Common myeloid progenitor, CD34-positive (primary cell): ENCODE data around the gene TFF1.

Experiments
- CTCF ChIA-PET: fragments of 350-600 bp; sonication (Branson Sonifier 250); formaldehyde crosslinking; loops from one replicate; lab custom pipeline; 2021; ENCODE audit warnings: antibody characterized with exemption; lab: Charles Lee
- POLR2A ChIA-PET: fragments of 350-600 bp; sonication (Branson Sonifier 250); formaldehyde crosslinking; loops from one replicate; lab custom pipeline; 2021; ENCODE audit warnings: antibody characterized with exemption; lab: Charles Lee
- DNase-seq, 3 donors: peaks; one replicate each; pipeline versions ENCODE4 v3.0.0 to v3.0.0-alpha.2; 2013
- H3K27ac ChIP-seq, 2 experiments: 1 replicate in 1 of 2; 2 replicates in 1 of 2; pipeline ENCODE4 v1.7.0; 2013; ENCODE audit warnings: inconsistent platforms in 2 of 2, low read length in 2 of 2, mild to moderate bottlenecking in 2 of 2, low read depth in 1 of 2, moderate library complexity in 1 of 2; ENCODE audit not compliant: severe bottlenecking in 2 of 2, insufficient read depth in 1 of 2, poor library complexity in 1 of 2
- H3K27me3 ChIP-seq, 5 experiments: replicated peaks in 2 of 5; 1 replicate in 3 of 5; 2 replicates in 2 of 5; pipeline versions ENCODE4 v1.6.1 to v1.7.0; 2013; ENCODE audit warnings: low read length in 4 of 5, mild to moderate bottlenecking in 2 of 5, moderate library complexity in 2 of 5, inconsistent platforms in 1 of 5; ENCODE audit not compliant: insufficient read depth in 5 of 5, control insufficient read depth in 4 of 5
- H3K36me3 ChIP-seq, 4 experiments: 1 replicate in 2 of 4; 2 replicates in 2 of 4; pipeline versions ENCODE4 v1.6.1 to v1.7.0; 2013; ENCODE audit warnings: low read length in 3 of 4, control low read depth in 1 of 4, mild to moderate bottlenecking in 1 of 4; ENCODE audit not compliant: control insufficient read depth in 4 of 4, insufficient read depth in 4 of 4
- H3K4me1 ChIP-seq, 4 experiments: 1 replicate in 3 of 4; 2 replicates in 1 of 4; pipeline versions ENCODE4 v1.6.1 to v1.7.1; 2013; ENCODE audit warnings: low read length in 3 of 4, mild to moderate bottlenecking in 3 of 4, control low read depth in 1 of 4, inconsistent platforms in 1 of 4, moderate library complexity in 1 of 4; ENCODE audit not compliant: control insufficient read depth in 4 of 4, insufficient read depth in 4 of 4; ENCODE audit errors: control extremely low read depth in 1 of 4
- H3K4me3 ChIP-seq, 7 experiments: 1 replicate in 4 of 7; 2 replicates in 3 of 7; pipeline versions ENCODE4 v1.5.1 to v1.7.0; 2013; ENCODE audit warnings: mild to moderate bottlenecking in 7 of 7, low read length in 6 of 7, moderate library complexity in 6 of 7, inconsistent platforms in 2 of 7, low read depth in 2 of 7, control low read depth in 1 of 7; ENCODE audit not compliant: insufficient read depth in 4 of 7, control insufficient read depth in 1 of 7; ENCODE audit errors: extremely low read depth in 1 of 7
- H3K9me3 ChIP-seq, 5 experiments: 1 replicate in 4 of 5; 2 replicates in 1 of 5; pipeline versions ENCODE4 v1.6.1 to v1.7.1; 2013; ENCODE audit warnings: low read length in 4 of 5, mild to moderate bottlenecking in 2 of 5, inconsistent platforms in 1 of 5, low read depth in 1 of 5, moderate library complexity in 1 of 5; ENCODE audit not compliant: control insufficient read depth in 4 of 5, insufficient read depth in 2 of 5; ENCODE audit errors: control extremely low read depth in 1 of 5
- WGBS: methylation state at CpG from one replicate; pipeline ENCODE4 v1.1.5; 2013; ENCODE audit not compliant: insufficient coverage; 5-methylcytosine and 5-hydroxymethylcytosine counted together

TFF1 gene

DNA sequence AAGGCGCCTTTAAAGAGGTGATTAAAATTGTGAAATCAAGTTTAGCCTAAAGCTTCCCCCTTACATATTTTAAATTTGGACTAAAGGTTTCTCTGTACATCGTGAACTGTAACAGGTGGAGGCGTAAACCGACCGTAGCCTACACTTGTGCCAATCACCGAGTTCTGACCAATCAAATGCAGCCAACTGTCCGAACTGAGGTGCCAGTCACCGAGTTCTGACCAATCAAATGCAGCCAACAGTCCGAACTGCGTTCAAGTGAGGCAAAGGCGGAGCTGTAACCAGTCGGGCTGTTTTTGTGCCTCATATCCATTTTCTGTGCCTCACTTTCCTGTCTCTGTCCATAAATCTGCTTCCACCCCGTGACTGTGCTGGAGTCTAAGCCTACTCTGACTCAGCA is 7.4 kb downstream of the TFF1 start:
- ChIA-PET CTCF (no interaction called here), POLR2A (no interaction called here)
- Histone ChIP-seq H3K4me3 (no peak overlapping the region), H3K4me1 (no peaks in the 10 kb centered on the region), H3K27me3 (peaks cover 0 to 6% (median 2%) of the 10 kb centered on the region in 5 experiments), H3K9me3 (peaks cover 0 to 23% (median 14%) of the 10 kb centered on the region in 5 experiments), H3K36me3 (no peaks in the 10 kb centered on the region), H3K27ac (no peak overlapping the region)
- WGBS = 95% methylated on average over 12 of the region's 13 CpGs
- DNase-seq = no peak

DNA sequence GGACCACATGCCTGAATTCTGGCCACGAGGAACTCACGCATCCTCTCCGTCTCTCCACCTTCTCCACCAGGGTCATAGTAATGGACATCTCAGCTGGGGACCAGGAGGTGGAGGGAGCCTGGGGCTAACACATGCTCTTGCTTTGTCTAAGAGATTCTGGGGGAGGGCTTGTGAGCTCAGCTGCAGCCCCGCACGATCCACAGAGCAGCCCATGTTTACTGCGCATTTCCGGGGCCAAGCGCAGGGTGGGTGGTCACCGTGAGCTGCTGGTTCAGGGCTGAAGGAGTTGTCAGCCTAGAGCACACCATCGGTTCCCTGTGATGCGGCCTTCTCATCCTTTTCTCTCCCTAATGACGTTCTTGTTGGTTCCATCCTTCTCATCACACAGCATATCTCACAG is 8.1 kb downstream of the TFF1 start:
- H3K4me3 ChIP-seq = no peak overlapping the region
- 97% methylated on average over 12 of the region's 12 CpGs for WGBS
- ChIA-PET CTCF (interaction anchor here (1.3 to 1.4 kb wide), 2 partner anchors 23 to 88 kb away, joined by 3 to 4 read pairs; no protein-coding TSS in a partner anchor), POLR2A (no interaction called here)
- no peaks in the 10 kb centered on the region for H3K36me3 ChIP-seq
- DNase-seq = no peak
- H3K27me3 ChIP-seq = peaks cover 0 to 6% (median under 1%) of the 10 kb centered on the region in 5 experiments
- H3K9me3 ChIP-seq = peaks cover 0 to 23% (median 14%) of the 10 kb centered on the region in 5 experiments
- no peaks in the 10 kb centered on the region for H3K4me1 ChIP-seq
- no peak overlapping the region for H3K27ac ChIP-seq

DNA sequence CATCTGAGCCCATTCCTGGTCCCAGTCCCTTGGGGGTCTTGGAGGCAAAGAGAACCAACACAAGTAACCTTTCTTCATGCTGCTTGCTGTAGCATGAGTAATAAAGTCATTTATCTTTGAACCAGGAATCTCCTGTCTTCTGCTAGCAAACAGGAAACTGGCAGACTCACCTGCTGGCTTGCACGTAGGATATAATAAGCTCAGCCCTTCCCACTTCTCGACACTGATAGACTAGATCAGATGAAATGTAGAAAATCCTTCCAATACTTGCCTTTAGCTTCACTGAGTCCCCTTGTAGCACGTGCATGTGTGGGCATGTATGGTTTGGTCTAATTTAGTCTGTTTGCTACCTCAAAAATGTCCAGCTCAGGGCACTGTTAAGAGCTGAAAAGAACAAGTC is 9.0 kb downstream of the TFF1 start:
- Histone ChIP-seq H3K36me3 (no peaks in the 10 kb centered on the region), H3K27ac (no peak overlapping the region), H3K4me1 (no peaks in the 10 kb centered on the region), H3K27me3 (peaks cover 0 to 6% (median 0%) of the 10 kb centered on the region in 5 experiments), H3K4me3 (no peak overlapping the region), H3K9me3 (peaks cover 0 to 23% (median 14%) of the 10 kb centered on the region in 5 experiments)
- no peak for DNase-seq
- POLR2A ChIA-PET = no interaction called here
- CTCF ChIA-PET = interaction anchor here (1.1 to 1.4 kb wide), 3 partner anchors 12 to 89 kb away, joined by 3 to 4 read pairs (median 3); no protein-coding TSS in a partner anchor
- WGBS = no CpG with 5 or more reads among the region's 3 CpGs

DNA sequence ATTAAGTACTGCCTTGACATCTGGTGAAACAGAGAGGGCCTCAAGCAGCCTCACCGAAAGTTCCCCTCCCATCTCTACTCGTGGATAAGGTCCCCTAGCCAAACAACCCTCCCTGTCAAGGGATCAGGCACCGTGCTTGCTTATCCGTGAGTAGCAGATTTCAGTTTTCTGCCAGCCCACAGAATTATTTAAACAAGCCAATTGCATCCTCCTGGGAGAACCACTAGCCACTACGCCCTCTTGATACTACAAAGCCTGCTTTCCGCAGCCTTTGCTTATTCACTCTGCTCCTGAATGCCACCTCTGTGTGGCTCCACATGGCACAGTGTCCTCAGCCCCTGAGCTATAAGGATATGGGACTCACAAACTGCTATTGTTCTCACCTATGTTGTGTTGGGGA is 9.7 kb downstream of the TFF1 start:
- WGBS = 82% methylated on average over 6 of the region's 6 CpGs
- CTCF ChIA-PET = interaction anchor here (1.1 kb wide), 1 partner anchor 13 kb away, joined by 3 read pairs; no protein-coding TSS in a partner anchor
- POLR2A ChIA-PET = no interaction called here
- Histone ChIP-seq H3K27me3 (peaks cover 0 to 4% (median 0%) of the 10 kb centered on the region in 5 experiments), H3K9me3 (peaks cover 0 to 23% (median 14%) of the 10 kb centered on the region in 5 experiments), H3K4me3 (no peak overlapping the region), H3K27ac (no peak overlapping the region), H3K36me3 (no peaks in the 10 kb centered on the region), H3K4me1 (no peaks in the 10 kb centered on the region)
- DNase-seq = no peak

DNA sequence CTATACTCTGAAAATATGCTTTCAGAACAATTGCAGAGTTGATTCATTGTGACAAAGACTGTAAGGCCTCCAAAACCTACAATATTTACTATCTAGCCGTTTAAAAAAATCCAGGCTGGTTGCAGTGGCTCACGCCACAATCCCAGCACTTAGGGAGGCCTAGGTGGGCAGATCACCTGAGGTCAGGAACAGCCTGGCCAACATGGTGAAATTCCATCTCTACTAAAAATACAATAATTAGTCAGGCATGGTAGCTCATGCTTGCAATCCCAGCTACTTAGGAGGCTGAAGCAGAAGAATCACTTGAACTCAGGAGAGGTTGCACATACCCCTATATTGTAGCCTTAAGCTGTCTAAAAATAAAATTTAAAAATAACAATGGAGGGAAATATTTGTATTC is 10.3 kb downstream of the TFF1 start:
- no peaks in the 10 kb centered on the region for H3K4me1 ChIP-seq
- H3K4me3 ChIP-seq = no peak overlapping the region
- POLR2A ChIA-PET = no interaction called here
- H3K27ac ChIP-seq = no peak overlapping the region
- CTCF ChIA-PET = no interaction called here
- H3K9me3 ChIP-seq = peaks cover 0 to 23% (median 14%) of the 10 kb centered on the region in 5 experiments
- DNase-seq = no peak
- peaks cover 0 to 2% (median 0%) of the 10 kb centered on the region in 5 experiments for H3K27me3 ChIP-seq
- no peaks in the 10 kb centered on the region for H3K36me3 ChIP-seq
- 100% methylated on average over 2 of the region's 2 CpGs for WGBS

DNA sequence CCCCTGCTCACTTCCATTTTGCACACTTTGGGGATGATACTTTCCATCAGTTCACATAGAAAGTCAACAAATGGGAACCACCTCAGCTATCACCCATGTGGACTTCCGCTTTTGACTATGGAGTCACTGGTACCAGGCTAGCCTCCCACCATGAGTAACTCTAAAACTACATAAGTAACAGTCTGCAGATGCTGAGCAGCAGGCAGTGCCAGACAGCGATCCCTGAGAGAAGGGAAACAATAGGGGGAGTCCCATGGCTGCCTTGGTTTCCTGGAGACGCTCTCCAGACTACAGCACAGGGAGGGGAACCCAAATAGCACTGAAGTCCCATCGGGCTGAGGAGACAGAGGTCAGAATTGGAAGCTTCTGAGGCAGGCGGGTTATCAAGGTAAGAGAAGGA is 12.7 kb downstream of the TFF1 start:
- WGBS = 100% methylated on average over 3 of the region's 5 CpGs
- Histone ChIP-seq H3K36me3 (no peaks in the 10 kb centered on the region), H3K9me3 (peaks cover 0 to 18% (median 8%) of the 10 kb centered on the region in 5 experiments), H3K27ac (no peak overlapping the region), H3K4me3 (no peak overlapping the region), H3K4me1 (no peaks in the 10 kb centered on the region), H3K27me3 (peaks cover 0 to 2% (median 0%) of the 10 kb centered on the region in 5 experiments)
- ChIA-PET CTCF (interaction anchor here (0.7 to 1.1 kb wide), 3 partner anchors 9 to 183 kb away, joined by 3 read pairs; no protein-coding TSS in a partner anchor), POLR2A (no interaction called here)
- DNase-seq = no peak

DNA sequence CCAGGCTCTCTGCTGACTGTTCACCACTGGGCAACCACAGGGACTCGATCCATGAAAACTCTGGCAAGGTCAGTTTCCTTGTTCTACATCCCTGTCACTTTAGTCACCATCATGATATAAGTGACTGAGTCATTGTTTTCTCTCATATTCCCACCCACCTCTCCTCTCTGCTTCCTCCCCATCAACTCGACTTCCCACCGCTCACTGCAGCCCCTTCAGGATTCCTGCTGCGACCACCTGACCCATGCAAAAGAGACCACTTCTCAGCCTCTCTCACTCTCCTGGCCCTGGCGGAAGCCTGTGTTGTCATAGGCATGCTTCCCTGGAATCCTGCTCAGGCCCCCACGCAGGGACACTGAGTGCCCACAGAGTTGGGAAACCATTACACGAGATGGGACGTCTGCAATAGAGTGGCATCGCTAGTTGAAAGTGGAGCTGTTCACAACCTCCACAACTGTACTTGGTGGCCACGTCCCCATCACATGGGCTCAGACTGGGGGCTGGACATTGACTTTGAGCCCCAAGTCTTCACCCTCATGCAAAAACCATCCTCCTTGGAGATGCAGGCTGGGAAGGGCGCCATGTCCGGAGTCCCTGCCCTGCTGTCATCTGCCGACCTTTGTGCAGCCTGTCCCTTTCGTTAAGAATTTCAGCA is 13.8 kb downstream of the TFF1 start:
- Histone ChIP-seq H3K4me3 (no peak overlapping the region), H3K36me3 (no peaks in the 10 kb centered on the region), H3K9me3 (peaks cover 0 to 18% (median 8%) of the 10 kb centered on the region in 5 experiments), H3K27ac (no peak overlapping the region), H3K27me3 (peaks cover 0 to 2% (median 0%) of the 10 kb centered on the region in 5 experiments), H3K4me1 (no peaks in the 10 kb centered on the region)
- POLR2A ChIA-PET = no interaction called here
- 90% methylated on average over 14 of the region's 14 CpGs for WGBS
- DNase-seq = no peak
- CTCF ChIA-PET = no interaction called here
